Keratinocyte (primary cell): ENCODE data around the gene ARL15.

Experiments used
- EZH2 ChIP-seq: IDR thresholded peaks from one replicate; pipeline ENCODE4 v1.6.1; 2012; ENCODE audit warnings: inconsistent platforms, mild to moderate bottlenecking, low read length, moderate library complexity
- TF ChIP-seq, protein P1 (sequence below), 3 experiments: IDR thresholded peaks in 1 of 3; conservative IDR thresholded peaks in 1 of 3; optimal IDR thresholded peaks in 1 of 3; 2 replicates in 2 of 3; 3 replicates in 1 of 3; pipeline versions ENCODE3 to v1.5.1; 2011; ENCODE audit warnings: low read length in 3 of 3, mild to moderate bottlenecking in 3 of 3, moderate library complexity in 2 of 3, control low read depth in 1 of 3, inconsistent platforms in 1 of 3; ENCODE audit not compliant: insufficient read depth in 2 of 3; ENCODE audit errors: extremely low read depth in 1 of 3

DNA sequence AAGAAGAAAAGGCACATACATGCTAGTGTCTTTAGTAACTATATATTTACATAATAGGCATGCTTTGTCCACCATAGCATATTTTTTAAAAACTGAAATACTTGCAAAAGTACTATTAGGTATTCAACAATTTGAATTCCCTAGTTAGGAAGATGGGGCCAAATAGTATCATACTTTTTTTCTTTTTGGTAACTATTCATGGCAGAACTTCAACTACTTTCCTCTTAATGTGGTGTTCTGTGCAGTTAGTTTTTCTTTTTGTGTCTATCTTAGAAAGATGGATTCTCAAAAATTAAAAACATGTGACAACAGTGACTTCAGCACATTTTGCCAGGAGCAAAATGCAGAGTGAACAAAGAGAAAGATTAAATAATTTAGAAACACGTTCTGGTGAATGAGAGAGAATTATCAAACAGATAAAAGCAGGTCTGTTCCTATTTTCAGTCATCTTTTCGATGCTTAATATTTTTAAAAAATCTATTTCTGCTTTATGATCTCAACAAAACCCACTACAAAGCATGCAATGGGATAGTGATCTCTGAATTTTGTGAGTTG lies 341.1 kb downstream of the ARL15 start:
- TF ChIP-seq, protein P1, sequence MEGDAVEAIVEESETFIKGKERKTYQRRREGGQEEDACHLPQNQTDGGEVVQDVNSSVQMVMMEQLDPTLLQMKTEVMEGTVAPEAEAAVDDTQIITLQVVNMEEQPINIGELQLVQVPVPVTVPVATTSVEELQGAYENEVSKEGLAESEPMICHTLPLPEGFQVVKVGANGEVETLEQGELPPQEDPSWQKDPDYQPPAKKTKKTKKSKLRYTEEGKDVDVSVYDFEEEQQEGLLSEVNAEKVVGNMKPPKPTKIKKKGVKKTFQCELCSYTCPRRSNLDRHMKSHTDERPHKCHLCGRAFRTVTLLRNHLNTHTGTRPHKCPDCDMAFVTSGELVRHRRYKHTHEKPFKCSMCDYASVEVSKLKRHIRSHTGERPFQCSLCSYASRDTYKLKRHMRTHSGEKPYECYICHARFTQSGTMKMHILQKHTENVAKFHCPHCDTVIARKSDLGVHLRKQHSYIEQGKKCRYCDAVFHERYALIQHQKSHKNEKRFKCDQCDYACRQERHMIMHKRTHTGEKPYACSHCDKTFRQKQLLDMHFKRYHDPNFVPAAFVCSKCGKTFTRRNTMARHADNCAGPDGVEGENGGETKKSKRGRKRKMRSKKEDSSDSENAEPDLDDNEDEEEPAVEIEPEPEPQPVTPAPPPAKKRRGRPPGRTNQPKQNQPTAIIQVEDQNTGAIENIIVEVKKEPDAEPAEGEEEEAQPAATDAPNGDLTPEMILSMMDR (optimal IDR thresholded peaks at IDR 0.05 in 1 of 3, IDR thresholded peaks at IDR 0.05 in 1 of 3, conservative IDR thresholded peaks at IDR 0.05 in 1 of 3; ENCODE audit: extremely low read depth in 1 of 3, insufficient read depth in 2 of 3, low read length in 3 of 3): no peak
- TF ChIP-seq EZH2: no peak
